IgD-negative memory B cell (primary cell): ENCODE measurements around the gene INPP5A. TPM values are rescaled to one million over a fixed set of nuclear protein-coding genes. Genes with fewer than 3 reads are reported as not detected.

Experiments
- H3K27ac Mint-ChIP-seq, 3 donors: one replicate each; pipeline ENCODE4 v1.8.0; 2020 to 2022; ENCODE audit warnings: mild to moderate bottlenecking in 3 of 3, mixed read lengths in 3 of 3, moderate library complexity in 1 of 3
- H3K27me3 Mint-ChIP-seq: one replicate; pipeline ENCODE4 v1.8.0; 2021; ENCODE audit warnings: mixed read lengths
- H3K36me3 Mint-ChIP-seq: one replicate; pipeline ENCODE4 v1.8.0; 2020; ENCODE audit warnings: mild to moderate bottlenecking, mixed read lengths
- H3K4me1 Mint-ChIP-seq, 3 donors: one replicate each; pipeline ENCODE4 v1.8.0; 2020 to 2022; ENCODE audit warnings: mixed read lengths in 3 of 3, mild to moderate bottlenecking in 1 of 3
- H3K4me3 Mint-ChIP-seq, 4 donors: one replicate each; pipeline ENCODE4 v1.8.0; 2020 to 2022; ENCODE audit warnings: mild to moderate bottlenecking in 4 of 4, mixed read lengths in 4 of 4, moderate library complexity in 3 of 4
- H3K9me3 Mint-ChIP-seq, 3 donors: one replicate each; pipeline ENCODE4 v1.8.0; 2020 to 2021; ENCODE audit warnings: mixed read lengths in 3 of 3, mild to moderate bottlenecking in 1 of 3
- polyA plus RNA-seq: library from polyadenylated mRNA; unstranded; fragments of 300-500 nt; fragmentation: Illumina TruSeq; gene quantifications from one replicate; pipeline ENCODE4 v1.2.3, GENCODE V29; 2021

INPP5A gene
- polyA plus RNA-seq, 1 donor from 2014 or later = 0.94 TPM

DNA sequence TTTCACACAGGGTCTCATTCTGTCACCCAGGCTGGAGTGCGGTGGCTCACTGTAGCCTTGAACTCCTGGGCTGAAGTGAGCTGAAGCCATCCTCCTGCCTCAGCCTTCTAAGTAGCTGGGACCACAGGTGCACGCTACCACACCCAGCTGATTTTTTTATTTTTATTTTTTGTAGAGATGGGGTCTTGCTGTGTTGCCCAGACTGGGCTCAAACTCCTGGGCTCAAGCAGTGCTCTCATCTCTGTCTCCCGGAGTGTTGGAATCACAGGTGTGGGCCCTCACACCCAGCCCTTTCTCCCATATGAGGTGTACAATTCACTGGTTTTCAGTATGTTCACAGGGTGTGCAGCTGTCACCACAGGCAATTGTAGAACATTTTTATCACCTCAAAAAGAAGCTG lies 5.2 kb downstream of the INPP5A start:
- peaks cover 5% of the 10 kb centered on the region for H3K36me3 Mint-ChIP-seq
- no peaks in the 10 kb centered on the region for H3K27me3 Mint-ChIP-seq
- no peaks in the 10 kb centered on the region for H3K9me3 Mint-ChIP-seq
- peak overlapping the region in 2 of 3 donors; percentile 59 to 78 for H3K27ac Mint-ChIP-seq
- peaks cover 43 to 58% (median 51%) of the 10 kb centered on the region in 3 donors for H3K4me1 Mint-ChIP-seq
- H3K4me3 Mint-ChIP-seq = peak overlapping the region in 2 of 4 donors; percentile 20 to 52

DNA sequence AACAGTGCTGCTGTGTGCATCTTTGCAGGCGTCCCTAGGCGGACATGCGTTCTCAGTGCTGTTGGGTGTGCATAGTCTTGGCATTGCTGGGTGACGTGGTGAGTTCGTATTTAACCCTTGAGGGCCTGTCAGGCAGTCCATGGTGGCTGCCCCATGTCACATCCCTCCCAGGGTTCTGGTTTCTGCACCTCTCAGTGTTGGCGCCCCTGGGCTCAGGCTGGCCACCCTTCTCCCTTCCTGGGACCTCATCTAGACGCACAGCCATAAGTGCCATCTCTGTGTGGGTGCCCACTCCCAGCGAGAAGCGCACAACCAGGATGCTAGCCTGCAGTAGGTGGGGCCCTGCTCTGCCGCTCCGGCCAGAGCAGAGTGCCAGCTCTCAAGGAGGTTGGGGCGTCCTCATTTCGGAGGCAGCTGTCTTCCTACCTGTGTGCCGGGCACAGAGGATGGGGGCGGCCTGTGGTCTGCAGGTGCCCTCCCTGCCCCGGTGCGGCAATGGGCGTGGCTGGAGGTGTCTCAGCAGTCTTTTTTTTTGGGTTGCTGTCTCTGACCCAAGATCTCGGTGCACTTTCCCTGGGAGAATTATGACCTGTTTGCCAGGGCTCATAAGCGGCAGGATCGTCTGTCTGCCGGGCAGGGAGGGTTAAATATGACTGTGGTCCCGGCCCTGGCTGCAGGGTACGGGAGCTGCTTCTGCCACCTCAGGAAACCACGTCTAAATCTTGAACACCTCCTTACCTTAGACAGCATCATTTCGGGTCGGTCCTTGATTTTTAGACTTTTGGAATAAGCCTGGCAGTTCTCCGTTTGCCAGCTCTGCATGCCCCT lies 6.5 kb downstream of the INPP5A start:
- Mint-ChIP-seq H3K4me3 (peak overlapping the region; percentile 75 to 96 (median 85)), H3K9me3 (no peaks in the 10 kb centered on the region), H3K36me3 (peaks cover 5% of the 10 kb centered on the region), H3K27ac (peak overlapping the region in 2 of 3 donors; percentile 85 to 86), H3K4me1 (peaks cover 42 to 57% (median 56%) of the 10 kb centered on the region in 3 donors), H3K27me3 (no peaks in the 10 kb centered on the region)

DNA sequence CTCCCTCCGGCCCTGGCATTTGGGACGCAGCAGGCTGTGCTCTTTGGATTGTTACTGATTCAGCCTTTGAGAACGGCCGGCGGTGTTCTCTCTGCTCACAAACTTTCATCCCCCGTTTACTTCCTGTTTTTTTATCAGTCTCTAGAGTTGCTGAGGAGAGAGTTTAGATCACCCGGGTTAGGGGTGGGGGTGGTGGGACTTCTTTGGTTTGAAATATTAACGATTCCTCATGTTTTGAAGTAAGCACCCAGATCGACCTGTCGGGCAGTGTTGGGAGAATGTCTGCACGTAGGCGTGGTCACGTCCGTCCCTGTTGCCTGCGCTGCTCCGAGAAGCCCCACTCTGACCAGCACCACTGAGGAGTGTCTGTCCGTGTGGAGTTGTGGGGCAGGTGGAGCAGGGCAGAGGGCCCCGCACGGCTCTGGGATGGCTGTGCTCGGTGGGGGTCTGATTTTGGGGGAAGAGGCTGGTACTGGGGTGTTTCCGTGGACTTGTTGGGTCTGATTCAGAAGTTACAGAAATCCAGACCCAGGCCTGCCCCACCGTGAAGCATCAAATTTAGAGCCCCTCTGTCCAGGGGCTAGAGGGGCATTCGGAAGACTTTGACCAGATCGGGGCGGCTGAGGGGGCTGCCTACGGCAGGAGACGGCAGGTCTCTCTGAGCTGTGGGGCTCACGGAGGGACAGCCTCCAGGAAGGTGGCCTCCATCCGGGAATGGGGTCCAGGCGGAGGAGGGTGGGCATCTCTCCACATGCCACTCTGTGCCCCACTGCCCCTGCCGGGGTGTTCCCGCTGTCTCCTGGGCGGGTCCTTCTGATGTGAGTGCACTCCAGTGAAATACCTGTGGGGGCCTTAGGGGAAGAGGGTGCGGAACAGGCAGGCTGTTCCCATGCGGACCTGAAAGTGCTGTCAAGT lies 7.4 kb downstream of the INPP5A start:
- H3K9me3 Mint-ChIP-seq = no peaks in the 10 kb centered on the region
- H3K4me1 Mint-ChIP-seq = peaks cover 39 to 56% (median 53%) of the 10 kb centered on the region in 3 donors
- peak overlapping the region; percentile 16 to 85 (median 84) for H3K27ac Mint-ChIP-seq
- peak overlapping the region; percentile 75 to 96 (median 85) for H3K4me3 Mint-ChIP-seq
- H3K36me3 Mint-ChIP-seq = peaks cover 5% of the 10 kb centered on the region
- H3K27me3 Mint-ChIP-seq = no peaks in the 10 kb centered on the region

DNA sequence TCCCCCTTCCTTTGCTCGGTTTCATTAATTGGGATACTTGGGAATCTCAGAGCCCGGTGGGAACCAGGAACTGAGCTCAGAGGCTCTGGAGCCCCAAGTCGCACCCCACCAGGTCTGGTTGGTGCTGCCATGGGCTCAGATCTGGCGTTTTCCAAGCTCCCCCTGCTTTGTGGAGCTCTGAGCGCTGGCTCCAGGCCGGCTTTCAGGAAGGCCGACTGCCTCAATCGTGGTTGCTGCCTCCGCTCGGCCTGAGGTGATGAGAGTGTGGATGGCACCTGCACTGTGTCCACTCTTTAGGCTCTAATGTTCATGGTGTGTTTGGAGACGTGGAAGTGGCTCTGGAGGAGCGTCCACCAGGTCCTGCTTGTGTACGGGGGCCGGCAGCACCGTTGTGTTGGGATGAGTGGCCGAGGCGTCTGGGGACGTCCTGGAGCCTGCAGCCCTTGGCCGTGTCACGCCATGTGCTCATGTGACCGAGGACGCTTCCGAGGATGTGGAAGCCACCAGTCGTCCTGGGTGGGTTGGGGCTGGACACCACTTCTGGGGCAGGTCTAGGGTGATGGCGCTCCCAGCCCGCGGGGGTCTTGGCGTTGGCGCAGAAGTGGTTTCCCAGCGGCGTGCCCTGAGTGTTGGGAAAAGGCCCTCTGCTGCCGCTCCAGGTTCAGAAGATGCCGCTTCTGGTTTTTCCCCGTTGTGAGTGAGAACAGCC lies 8.2 kb downstream of the INPP5A start:
- H3K9me3 Mint-ChIP-seq = no peaks in the 10 kb centered on the region
- H3K27me3 Mint-ChIP-seq = no peaks in the 10 kb centered on the region
- H3K27ac Mint-ChIP-seq = peak overlapping the region; percentile 49 to 84 (median 63)

DNA sequence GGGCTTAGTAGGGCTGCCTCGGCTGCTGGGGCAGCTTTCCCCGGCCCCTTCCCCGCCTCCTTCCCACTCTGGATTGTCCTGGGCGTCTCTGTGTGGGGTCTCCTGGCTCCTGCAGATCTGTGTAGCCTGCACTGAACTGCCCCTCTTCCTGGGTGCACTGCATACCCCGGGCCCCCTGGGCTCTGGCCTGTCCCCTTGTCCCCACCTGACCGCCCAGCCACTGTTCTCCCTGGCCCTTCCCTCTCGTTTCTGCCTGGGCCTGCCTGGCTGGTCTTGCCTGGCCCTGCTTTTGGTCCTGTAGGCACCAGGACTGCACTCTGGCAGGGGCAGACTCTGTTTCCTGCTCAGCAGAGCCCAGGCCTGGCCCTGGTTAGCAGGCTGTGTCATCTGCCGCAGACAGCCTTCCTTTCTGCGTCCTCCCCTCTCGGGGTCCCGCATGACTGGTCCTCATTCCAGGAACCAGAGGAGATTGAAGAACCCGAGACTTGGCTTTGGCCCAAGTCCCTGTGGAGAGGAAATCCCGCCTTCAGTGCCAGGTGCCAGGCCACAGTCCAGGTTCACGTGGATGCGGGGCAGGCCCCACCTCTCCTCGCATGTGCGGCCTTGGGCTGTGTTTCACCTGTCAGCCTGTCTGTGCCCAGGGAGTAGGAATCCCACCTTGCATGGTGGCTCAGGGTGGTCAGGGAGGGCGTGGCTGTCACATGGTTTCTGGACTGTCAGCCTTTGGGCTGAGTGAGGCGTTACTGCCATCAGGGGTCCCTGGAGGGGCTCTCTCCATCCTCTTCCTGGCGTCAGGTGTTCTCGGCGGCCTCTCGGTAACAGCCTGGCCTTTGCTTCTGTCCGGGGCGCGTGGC lies 9.2 kb downstream of the INPP5A start:
- peaks cover 1% of the 10 kb centered on the region for H3K36me3 Mint-ChIP-seq
- H3K27me3 Mint-ChIP-seq = no peaks in the 10 kb centered on the region
- peak overlapping the region; percentile 92 to 98 (median 94) for H3K27ac Mint-ChIP-seq
- H3K4me3 Mint-ChIP-seq = peak overlapping the region; percentile 38 to 86 (median 76)
- H3K4me1 Mint-ChIP-seq = peaks cover 43 to 53% (median 44%) of the 10 kb centered on the region in 3 donors
- H3K9me3 Mint-ChIP-seq = no peaks in the 10 kb centered on the region

More for the DNA sequence above, 8.2 kb downstream of the INPP5A start:
- H3K4me3 Mint-ChIP-seq = peak overlapping the region in 3 of 4 donors; percentile 68 to 74 (median 69)
- peaks cover 2% of the 10 kb centered on the region for H3K36me3 Mint-ChIP-seq
- H3K4me1 Mint-ChIP-seq = peaks cover 40 to 53% (median 45%) of the 10 kb centered on the region in 3 donors

DNA sequence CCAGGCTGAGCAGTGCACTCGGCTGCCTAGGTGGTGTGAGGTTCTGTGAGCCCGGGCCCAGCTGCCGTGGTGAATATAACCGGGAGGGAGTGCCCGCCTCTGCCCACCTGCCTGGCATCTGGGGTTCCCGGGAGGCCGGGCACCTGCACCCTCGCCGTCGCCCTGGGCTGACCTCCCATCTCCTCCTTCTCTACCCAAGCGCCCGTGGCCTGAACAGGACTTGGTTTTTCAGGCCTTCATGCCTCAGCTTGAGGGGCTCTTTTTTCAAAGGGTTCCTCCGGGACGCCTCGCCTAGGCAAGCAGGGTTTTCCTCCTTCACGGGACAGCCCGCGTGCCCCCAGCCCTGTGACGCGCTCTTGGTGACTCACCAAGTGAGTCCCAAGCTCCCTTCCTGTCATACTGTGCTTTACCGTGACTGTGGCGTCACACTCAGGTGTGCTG lies 9.9 kb downstream of the INPP5A start:
- Mint-ChIP-seq H3K4me3 (peak overlapping the region in 2 of 4 donors; percentile 15 to 68), H3K4me1 (peaks cover 41 to 54% (median 44%) of the 10 kb centered on the region in 3 donors), H3K27me3 (no peaks in the 10 kb centered on the region), H3K36me3 (peaks cover 1% of the 10 kb centered on the region), H3K9me3 (no peaks in the 10 kb centered on the region), H3K27ac (peak overlapping the region; percentile 92 to 98 (median 94))

DNA sequence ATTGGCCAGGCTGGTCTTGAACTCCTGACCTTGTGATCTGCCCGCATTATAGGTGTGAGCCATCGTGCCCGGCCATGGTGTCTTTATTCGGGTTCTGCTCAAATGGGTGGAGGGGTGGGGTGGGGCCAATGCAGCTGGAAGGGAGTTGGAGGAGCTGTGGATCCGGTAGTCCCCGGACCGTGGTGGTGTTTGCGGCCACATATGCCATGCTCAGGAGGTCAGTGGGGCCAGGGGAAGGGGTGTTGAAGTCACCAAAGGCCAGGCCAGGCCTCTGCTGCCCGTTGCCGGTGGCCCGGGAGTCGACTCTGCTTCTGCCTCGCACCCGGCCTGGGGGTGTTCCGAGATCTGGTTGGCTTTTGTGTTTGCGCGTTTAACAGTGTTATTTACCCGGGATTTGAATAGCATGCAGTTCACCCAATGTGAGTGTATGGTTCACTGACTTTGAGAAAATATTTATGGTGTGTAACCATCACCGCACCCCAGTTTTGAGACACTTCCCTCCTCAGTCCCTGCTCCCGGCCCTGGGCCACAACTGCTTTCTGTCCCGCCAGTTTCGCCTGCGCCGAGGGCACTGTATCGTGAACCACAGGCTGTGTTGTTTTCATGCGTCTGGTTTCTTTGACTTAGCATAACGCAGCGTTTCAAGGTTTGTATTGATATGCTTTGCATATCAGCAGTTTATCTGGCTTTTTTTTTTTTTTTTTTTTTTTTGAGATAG lies 10.7 kb downstream of the INPP5A start:
- peaks cover 37 to 52% (median 42%) of the 10 kb centered on the region in 3 donors for H3K4me1 Mint-ChIP-seq
- H3K27ac Mint-ChIP-seq = peak overlapping the region; percentile 92 to 98 (median 94)
- H3K4me3 Mint-ChIP-seq = peak overlapping the region; percentile 16 to 69 (median 62)

DNA sequence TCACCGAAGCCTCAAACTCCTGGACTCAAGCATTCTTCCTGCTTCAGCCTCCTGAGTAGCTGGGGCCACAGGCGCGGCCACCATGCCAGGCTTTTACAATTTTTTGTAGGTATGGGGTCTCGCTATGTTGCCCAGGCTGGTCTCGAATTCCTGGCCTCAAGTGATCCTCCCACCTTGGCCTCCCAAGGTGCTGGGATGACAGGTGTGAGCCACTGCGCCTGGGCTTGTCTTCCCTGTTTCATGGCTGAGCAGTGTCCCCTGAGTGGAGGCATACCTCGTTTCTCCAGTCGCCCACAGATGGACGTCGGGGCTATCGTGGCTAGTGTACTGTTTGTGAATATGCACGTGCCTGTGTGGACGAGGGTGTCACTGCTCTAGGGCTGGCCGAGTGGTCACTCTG lies 11.3 kb downstream of the INPP5A start:
- Mint-ChIP-seq H3K27ac (peak overlapping the region; percentile 92 to 98 (median 94)), H3K4me1 (peaks cover 37 to 51% (median 39%) of the 10 kb centered on the region in 3 donors), H3K36me3 (no peaks in the 10 kb centered on the region), H3K9me3 (no peaks in the 10 kb centered on the region), H3K4me3 (peak overlapping the region in 3 of 4 donors; percentile 20 to 68 (median 56)), H3K27me3 (no peaks in the 10 kb centered on the region)

More for the DNA sequence above, 10.7 kb downstream of the INPP5A start:
- no peaks in the 10 kb centered on the region for H3K27me3 Mint-ChIP-seq
- H3K9me3 Mint-ChIP-seq = no peaks in the 10 kb centered on the region
- no peaks in the 10 kb centered on the region for H3K36me3 Mint-ChIP-seq

DNA sequence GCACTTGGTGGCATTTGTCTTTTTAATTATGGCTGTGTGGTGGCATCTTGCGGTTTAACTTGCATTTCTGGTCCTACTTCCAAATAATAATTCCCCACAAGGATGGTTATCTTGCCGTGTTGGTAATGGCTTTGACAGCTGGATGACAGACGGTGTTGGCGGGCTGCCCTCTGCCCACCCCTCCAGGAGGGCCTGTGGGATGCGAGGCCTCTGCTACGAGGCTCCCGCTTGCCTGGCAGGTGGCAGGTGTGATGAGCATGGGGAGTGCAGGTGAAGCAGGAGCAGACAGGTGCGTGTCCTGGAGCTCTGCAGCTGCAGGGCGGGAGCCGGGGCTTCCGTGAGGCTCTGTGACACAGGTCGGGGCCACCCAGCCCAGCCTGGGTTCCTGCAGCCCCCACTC lies 11.8 kb downstream of the INPP5A start:
- no peaks in the 10 kb centered on the region for H3K27me3 Mint-ChIP-seq
- H3K36me3 Mint-ChIP-seq = no peaks in the 10 kb centered on the region
- H3K27ac Mint-ChIP-seq = peak overlapping the region in 2 of 3 donors; percentile 92 to 98
- peaks cover 36 to 46% (median 39%) of the 10 kb centered on the region in 3 donors for H3K4me1 Mint-ChIP-seq
- H3K4me3 Mint-ChIP-seq = peak overlapping the region in 3 of 4 donors; percentile 20 to 39 (median 34)
- no peaks in the 10 kb centered on the region for H3K9me3 Mint-ChIP-seq

DNA sequence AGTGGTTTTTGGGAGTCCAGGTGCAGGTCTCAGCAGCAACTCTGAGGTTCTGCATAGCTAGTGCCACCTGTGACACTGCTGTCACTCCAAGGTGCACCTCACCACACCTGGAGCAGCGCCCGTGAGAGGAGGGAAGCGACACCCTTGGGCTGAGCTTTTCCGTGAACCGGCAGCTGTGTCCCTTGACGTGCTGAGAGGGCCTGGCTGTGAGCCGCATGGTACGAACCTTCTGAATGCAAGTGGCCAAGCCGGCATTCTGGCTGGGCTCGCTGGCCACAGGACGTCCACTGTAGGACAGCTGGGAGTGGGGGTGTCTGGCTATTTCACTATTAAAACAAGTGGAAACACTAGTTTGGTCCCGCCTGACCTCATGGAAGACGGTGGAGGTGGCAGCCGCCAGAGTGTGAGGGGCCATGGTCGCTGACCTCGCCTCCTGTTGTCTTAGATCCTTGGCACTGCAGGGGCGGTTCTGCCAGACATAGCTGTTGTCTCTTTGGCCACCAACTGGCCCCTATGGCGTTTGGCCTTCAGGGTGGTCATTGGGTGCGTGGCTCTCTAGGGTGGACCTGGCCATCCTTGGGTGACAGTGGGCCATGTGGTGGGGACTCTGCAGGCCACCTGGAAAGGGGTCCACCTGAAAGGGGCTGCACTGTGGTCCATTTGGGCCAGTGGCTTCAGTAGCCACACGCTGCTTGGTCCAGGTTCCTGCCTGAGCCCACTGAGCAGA lies 12.9 kb downstream of the INPP5A start:
- Mint-ChIP-seq H3K36me3 (no peaks in the 10 kb centered on the region), H3K4me3 (peak overlapping the region in 3 of 4 donors; percentile 73 to 88 (median 78)), H3K9me3 (no peaks in the 10 kb centered on the region), H3K4me1 (peaks cover 33 to 38% (median 36%) of the 10 kb centered on the region in 3 donors), H3K27ac (peak overlapping the region in 2 of 3 donors; percentile 92 to 95), H3K27me3 (no peaks in the 10 kb centered on the region)

DNA sequence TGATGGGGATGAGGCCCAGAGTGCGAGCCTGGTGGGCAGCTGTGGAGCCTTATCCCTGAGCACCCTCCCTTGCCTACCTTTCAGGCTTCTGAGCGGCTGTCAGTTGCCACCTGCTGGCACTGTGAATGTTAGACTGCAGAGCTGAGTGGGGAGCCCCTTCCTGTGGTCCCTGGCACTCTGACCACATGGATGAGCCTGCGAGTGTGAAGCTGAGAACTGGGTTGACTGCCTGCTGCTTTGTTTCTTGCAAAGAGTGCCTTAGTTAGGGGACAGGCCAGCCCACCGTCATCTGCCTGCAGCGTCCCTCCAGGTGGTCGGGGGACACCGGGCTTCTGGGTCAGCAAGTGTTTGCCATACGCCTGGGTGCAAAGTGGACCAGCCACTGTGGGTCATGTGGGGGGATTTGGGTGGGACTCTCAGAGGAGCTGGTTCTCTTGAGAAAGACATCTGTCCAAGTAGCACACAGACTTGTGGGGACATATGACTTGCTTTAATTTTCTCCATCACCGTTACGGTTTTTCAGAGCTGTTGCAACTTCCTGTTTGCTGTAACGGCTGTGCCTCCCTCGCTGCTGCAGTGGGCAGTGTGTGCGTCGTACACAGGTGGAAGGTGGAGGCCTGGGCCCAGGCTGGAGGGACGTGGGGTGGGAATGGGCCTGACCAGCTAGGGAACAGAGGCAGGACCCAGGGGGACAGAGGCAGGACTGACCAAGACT lies 13.7 kb downstream of the INPP5A start:
- no peaks in the 10 kb centered on the region for H3K27me3 Mint-ChIP-seq
- peak overlapping the region in 2 of 3 donors; percentile 92 to 95 for H3K27ac Mint-ChIP-seq
- peaks cover 37 to 39% (median 38%) of the 10 kb centered on the region in 3 donors for H3K4me1 Mint-ChIP-seq
- no peaks in the 10 kb centered on the region for H3K36me3 Mint-ChIP-seq
- H3K4me3 Mint-ChIP-seq = peak overlapping the region; percentile 70 to 88 (median 78)
- no peaks in the 10 kb centered on the region for H3K9me3 Mint-ChIP-seq

DNA sequence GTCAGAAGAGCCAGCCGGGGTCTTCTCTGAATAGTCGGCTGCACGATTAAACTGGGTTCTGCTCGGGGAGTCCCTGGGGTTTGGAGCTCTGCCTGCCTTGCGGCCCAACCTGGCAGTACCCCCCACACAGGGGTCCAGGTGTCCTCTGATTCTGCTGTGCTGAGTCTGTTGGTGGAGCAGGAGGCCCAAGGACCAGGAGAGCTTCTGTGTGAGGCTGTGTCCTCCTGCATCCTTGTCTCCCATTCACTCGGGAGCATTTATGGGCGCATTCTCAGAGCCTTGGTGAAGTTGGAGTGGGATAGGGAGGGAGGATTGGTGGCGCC lies 14.2 kb downstream of the INPP5A start:
- no peaks in the 10 kb centered on the region for H3K9me3 Mint-ChIP-seq
- peaks cover 39 to 42% (median 41%) of the 10 kb centered on the region in 3 donors for H3K4me1 Mint-ChIP-seq
- H3K27me3 Mint-ChIP-seq = no peaks in the 10 kb centered on the region
- peak overlapping the region in 2 of 3 donors; percentile 92 to 95 for H3K27ac Mint-ChIP-seq
- H3K4me3 Mint-ChIP-seq = peak overlapping the region; percentile 70 to 88 (median 78)
- no peaks in the 10 kb centered on the region for H3K36me3 Mint-ChIP-seq
